OCI-LY1 (cell line): ENCODE data around the gene RASGRF1.

Experiments
- H2AFZ ChIP-seq: fragments of 200-600 bp; sonication (generic), shearing (Covaris generic); 2 replicates; pipeline ENCODE4 v1.6.0; 2014; ENCODE audit warnings: antibody characterized with exemption, mild to moderate bottlenecking, low read length
- H3F3A ChIP-seq: fragments of 200-600 bp; sonication (generic), shearing (Covaris generic); 2 replicates; pipeline ENCODE4 v1.6.0; 2014; ENCODE audit warnings: mild to moderate bottlenecking, antibody characterized with exemption, low read length, moderate library complexity; ENCODE audit not compliant: insufficient read depth
- H3K27ac ChIP-seq: fragments of 200-600 bp; sonication (generic); 2 replicates; pipeline ENCODE4 v1.5.1; 2014; ENCODE audit warnings: low read length, mixed run types, mild to moderate bottlenecking, low read depth; ENCODE audit not compliant: poor library complexity, severe bottlenecking
- H3K27me3 ChIP-seq: fragments of 200-600 bp; sonication (generic); 2 replicates; pipeline ENCODE4 v1.6.0; 2014; ENCODE audit warnings: antibody characterized with exemption, mild to moderate bottlenecking, low read length, moderate library complexity; ENCODE audit not compliant: insufficient read depth
- H3K36me3 ChIP-seq: fragments of 200-600 bp; sonication (generic); 2 replicates; pipeline ENCODE4 v1.6.1; 2014; ENCODE audit warnings: mild to moderate bottlenecking, antibody characterized with exemption, low read length, moderate library complexity, mixed read lengths; ENCODE audit not compliant: insufficient read depth
- H3K4me1 ChIP-seq: fragments of 200-600 bp; sonication (generic); 2 replicates; pipeline ENCODE4 v1.5.1; 2014; ENCODE audit warnings: mild to moderate bottlenecking, low read length, moderate library complexity; ENCODE audit not compliant: insufficient read depth, severe bottlenecking
- H3K4me2 ChIP-seq: fragments of 200-600 bp; sonication (generic), shearing (Covaris generic); 2 replicates; pipeline ENCODE4 v1.6.1; 2014; ENCODE audit warnings: low read length
- H3K4me3 ChIP-seq: fragments of 200-600 bp; sonication (generic); 2 replicates; pipeline ENCODE4 v1.5.1; 2014; ENCODE audit warnings: low read length, low read depth, mild to moderate bottlenecking, mixed read lengths; ENCODE audit not compliant: poor library complexity, severe bottlenecking
- H3K79me2 ChIP-seq: fragments of 200-600 bp; shearing (Covaris generic); 2 replicates; pipeline ENCODE4 v1.6.1; 2016; ENCODE audit warnings: mixed run types, low read length, mixed read lengths; ENCODE audit not compliant: insufficient read depth
- H3K9ac ChIP-seq: fragments of 200-600 bp; sonication (generic), shearing (Covaris generic); 2 replicates; pipeline ENCODE4 v1.6.1; 2014; ENCODE audit warnings: mild to moderate bottlenecking, low read length, mixed read lengths
- H3K9me2 ChIP-seq: fragments of 200-600 bp; sonication (generic), shearing (Covaris generic); 2 replicates; pipeline ENCODE4 v1.6.1; 2014; ENCODE audit warnings: low read depth, mild to moderate bottlenecking, low read length, mixed read lengths
- H3K9me3 ChIP-seq: fragments of 200-600 bp; shearing (Covaris generic); 2 replicates; pipeline ENCODE4 v1.6.1; 2014; ENCODE audit warnings: low read length, mixed read lengths
- H4K20me1 ChIP-seq: fragments of 200-600 bp; sonication (generic), shearing (Covaris generic); 2 replicates; pipeline ENCODE4 v1.6.0; 2016; ENCODE audit warnings: mild to moderate bottlenecking, low read length; ENCODE audit not compliant: insufficient read depth
- EZH2 ChIP-seq: fragments of 200-600 bp; sonication (generic), shearing (Covaris generic); IDR thresholded peaks from 2 replicates; pipeline ENCODE4 v1.8.0; 2017; ENCODE audit warnings: borderline replicate concordance, mixed run types, mild to moderate bottlenecking, antibody characterized with exemption, low read length, moderate library complexity, mixed read lengths
- TF ChIP-seq, protein P1 (sequence below): fragments of 200-600 bp; sonication (generic), shearing (Covaris generic); IDR thresholded peaks from 2 replicates; pipeline ENCODE4 v1.5.1; 2017; ENCODE audit warnings: mild to moderate bottlenecking, antibody characterized with exemption, low read length, moderate library complexity, mixed read lengths

Gene RASGRF1

DNA sequence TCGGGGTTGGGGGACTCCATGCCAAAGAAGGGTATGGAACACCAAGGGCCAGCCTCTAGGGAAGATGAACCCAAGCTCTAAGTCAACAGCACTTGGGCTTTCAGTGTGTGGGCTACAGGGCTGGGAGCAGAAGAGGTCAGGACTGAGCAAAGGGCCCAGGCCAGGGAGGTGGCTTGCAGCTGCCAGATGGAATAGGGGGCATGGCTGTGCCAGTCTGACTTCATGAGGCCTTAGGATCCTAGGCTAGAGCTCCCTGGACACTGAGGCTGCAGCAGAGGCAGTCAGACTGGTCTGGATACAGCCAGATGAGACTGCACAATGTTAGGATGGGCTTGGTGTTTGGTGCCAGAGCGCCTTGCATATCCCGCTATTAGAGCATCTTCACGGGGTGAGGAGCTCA lies 3.8 kb downstream of the RASGRF1 start:
- no peaks in the 10 kb centered on the region for H4K20me1 ChIP-seq
- peaks cover 11% of the 10 kb centered on the region; the same call in 1 of the 2 replicates for H3K27me3 ChIP-seq
- no peak overlapping the region for H3K9ac ChIP-seq
- H3K9me2 ChIP-seq = no peaks in the 10 kb centered on the region
- peaks cover 6% of the 10 kb centered on the region for H3K4me1 ChIP-seq
- no peaks in the 10 kb centered on the region for H3F3A ChIP-seq
- H3K4me2 ChIP-seq = no peak overlapping the region
- H3K4me3 ChIP-seq = no peak overlapping the region
- H3K79me2 ChIP-seq = no peaks in the 10 kb centered on the region
- H3K36me3 ChIP-seq = no peaks in the 10 kb centered on the region
- no peak overlapping the region for H3K27ac ChIP-seq
- TF ChIP-seq, protein P1, sequence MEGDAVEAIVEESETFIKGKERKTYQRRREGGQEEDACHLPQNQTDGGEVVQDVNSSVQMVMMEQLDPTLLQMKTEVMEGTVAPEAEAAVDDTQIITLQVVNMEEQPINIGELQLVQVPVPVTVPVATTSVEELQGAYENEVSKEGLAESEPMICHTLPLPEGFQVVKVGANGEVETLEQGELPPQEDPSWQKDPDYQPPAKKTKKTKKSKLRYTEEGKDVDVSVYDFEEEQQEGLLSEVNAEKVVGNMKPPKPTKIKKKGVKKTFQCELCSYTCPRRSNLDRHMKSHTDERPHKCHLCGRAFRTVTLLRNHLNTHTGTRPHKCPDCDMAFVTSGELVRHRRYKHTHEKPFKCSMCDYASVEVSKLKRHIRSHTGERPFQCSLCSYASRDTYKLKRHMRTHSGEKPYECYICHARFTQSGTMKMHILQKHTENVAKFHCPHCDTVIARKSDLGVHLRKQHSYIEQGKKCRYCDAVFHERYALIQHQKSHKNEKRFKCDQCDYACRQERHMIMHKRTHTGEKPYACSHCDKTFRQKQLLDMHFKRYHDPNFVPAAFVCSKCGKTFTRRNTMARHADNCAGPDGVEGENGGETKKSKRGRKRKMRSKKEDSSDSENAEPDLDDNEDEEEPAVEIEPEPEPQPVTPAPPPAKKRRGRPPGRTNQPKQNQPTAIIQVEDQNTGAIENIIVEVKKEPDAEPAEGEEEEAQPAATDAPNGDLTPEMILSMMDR = no peak
- no peak for TF ChIP-seq EZH2
- H3K9me3 ChIP-seq = no peaks in the 10 kb centered on the region
- H2AFZ ChIP-seq = no peak overlapping the region

DNA sequence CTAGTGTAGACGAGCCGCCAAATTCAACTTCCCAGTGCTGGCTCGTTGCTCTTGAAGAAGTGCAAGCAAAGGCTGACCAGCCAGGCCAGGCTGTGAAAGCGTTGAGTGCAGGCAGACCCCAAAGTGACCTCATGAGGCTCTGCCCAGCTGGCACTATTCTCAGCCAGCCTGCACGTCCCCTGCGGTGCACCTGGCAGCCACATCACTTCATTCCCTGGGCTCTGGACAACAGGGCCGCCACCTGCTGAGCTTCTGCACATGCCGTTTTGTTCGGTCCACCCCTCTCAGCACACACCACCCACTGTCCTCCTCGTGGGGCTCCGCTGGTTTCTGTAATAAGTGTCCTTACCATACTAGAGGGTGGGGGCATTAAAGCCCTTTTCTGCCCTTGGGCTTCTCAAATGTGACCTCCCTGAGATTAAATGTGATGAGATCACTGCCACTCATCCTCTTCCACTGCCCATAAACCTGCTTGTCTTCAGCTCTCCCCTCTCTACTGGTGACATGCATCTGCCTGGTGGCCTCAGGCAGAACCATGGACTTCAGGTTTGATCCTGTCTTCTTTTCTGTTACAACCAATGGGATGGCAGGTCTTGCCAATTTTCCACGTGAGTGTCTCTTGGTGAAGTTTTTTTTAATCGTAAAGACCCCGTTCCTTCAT lies 6.1 kb downstream of the RASGRF1 start:
- no peak overlapping the region for H3K9ac ChIP-seq
- H3K4me3 ChIP-seq = no peak overlapping the region
- no peaks in the 10 kb centered on the region for H3K4me1 ChIP-seq
- H3K79me2 ChIP-seq = no peaks in the 10 kb centered on the region
- H3F3A ChIP-seq = no peaks in the 10 kb centered on the region
- no peaks in the 10 kb centered on the region for H3K9me3 ChIP-seq
- H3K27ac ChIP-seq = no peak overlapping the region
- no peak overlapping the region for H3K4me2 ChIP-seq
- H4K20me1 ChIP-seq = no peaks in the 10 kb centered on the region
- peaks cover 11% of the 10 kb centered on the region; the same call in 1 of the 2 replicates for H3K27me3 ChIP-seq
- H2AFZ ChIP-seq = no peak overlapping the region
- no peaks in the 10 kb centered on the region for H3K36me3 ChIP-seq
- no peaks in the 10 kb centered on the region for H3K9me2 ChIP-seq
- TF ChIP-seq, protein P1 = no peak
- TF ChIP-seq EZH2 = no peak

DNA sequence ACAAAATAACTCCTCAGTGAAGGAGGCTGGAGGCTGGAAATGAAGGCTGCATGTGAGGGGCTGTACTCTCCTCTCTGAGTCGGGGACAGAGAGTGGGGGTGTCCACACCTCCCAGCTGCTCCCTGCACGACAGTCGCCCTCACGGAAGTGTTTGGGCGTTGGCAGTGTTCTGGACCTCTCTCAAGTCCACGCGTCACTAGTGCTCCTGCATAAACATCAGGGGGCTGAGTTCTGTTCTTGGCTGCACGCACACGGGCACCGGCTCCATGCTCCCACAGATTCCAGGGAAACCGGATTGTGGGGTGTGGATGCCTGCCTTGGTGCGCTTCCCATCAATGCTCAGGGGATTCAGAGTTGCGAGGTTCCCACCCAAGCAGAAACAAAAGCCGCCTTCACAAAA lies 7.4 kb downstream of the RASGRF1 start:
- H3K9ac ChIP-seq = no peak overlapping the region
- no peaks in the 10 kb centered on the region for H3K9me2 ChIP-seq
- H3K9me3 ChIP-seq = no peaks in the 10 kb centered on the region
- no peak overlapping the region for H3K4me3 ChIP-seq
- no peak for TF ChIP-seq EZH2
- TF ChIP-seq, protein P1 = no peak
- H3K36me3 ChIP-seq = no peaks in the 10 kb centered on the region
- peaks cover 13% of the 10 kb centered on the region for H3K4me1 ChIP-seq
- H3K79me2 ChIP-seq = no peaks in the 10 kb centered on the region
- no peak overlapping the region for H3K27ac ChIP-seq
- no peak overlapping the region for H3K4me2 ChIP-seq
- H3K27me3 ChIP-seq = peaks cover 11% of the 10 kb centered on the region; the same call in 1 of the 2 replicates
- no peaks in the 10 kb centered on the region for H3F3A ChIP-seq
- no peak overlapping the region for H2AFZ ChIP-seq
- H4K20me1 ChIP-seq = no peaks in the 10 kb centered on the region
